HCT116 (cell line): ENCODE data around the gene CRADD. TPM values are rescaled to one million over a fixed set of nuclear protein-coding genes. Genes with fewer than 3 reads are reported as not detected.

Experiments
- ATAC-seq: fragments of 200-7000 bp; cut with Tn5 transposase; 2 replicates; pipeline ENCODE4 v1.9.1; 2020; ENCODE audit warnings: mild to moderate bottlenecking, moderate library complexity
- BruUV-seq: library from RNA; stranded (reverse); fragments of 400-500 nt; replicated peaks from 2 replicates; lab custom pipeline; 2021; lab: Mats Ljungman, UMichigan
- CTCF ChIA-PET: fragments of 300-600 bp; sonication (Branson Sonifier 250); formaldehyde crosslinking; loops from one replicate; lab custom pipeline; 2021; ENCODE audit warnings: antibody characterized with exemption; lab: Charles Lee
- POLR2A ChIA-PET: fragments of 300-600, 350-600 bp; sonication (Branson Sonifier 250); formaldehyde crosslinking; loops from one replicate; lab custom pipeline; 2021; ENCODE audit warnings: antibody characterized with exemption; lab: Charles Lee
- RAD21 ChIA-PET, 2 experiments: fragments of 300-600 bp; sonication (Branson Sonifier 250); formaldehyde crosslinking; loops; one replicate each; lab custom pipeline; 2023; ENCODE audit warnings: low total read pairs in 2 of 2; ENCODE audit not compliant: uncharacterized antibody in 2 of 2, unreplicated experiment in 2 of 2, low non-redundant PET in 1 of 2; lab: Charles Lee
- DNase-seq: peaks from one replicate; pipeline ENCODE4 v3.0.0-alpha.2; 2010; ENCODE audit warnings: low read depth, low spot score
- H2AFZ ChIP-seq: fragments of 200-600 bp; shearing (Covaris generic), sonication (generic); 2 replicates; pipeline ENCODE4 v1.6.1; 2017; ENCODE audit warnings: low read depth, mixed run types, mixed read lengths, antibody characterized with exemption, low read length; ENCODE audit not compliant: poor library complexity, severe bottlenecking
- H3K27ac ChIP-seq: 2 replicates; pipeline ENCODE4 v1.5.1; 2012; ENCODE audit warnings: low read depth, low read length
- H3K27me3 ChIP-seq: fragments of 200-600 bp; sonication (generic); 2 replicates; pipeline ENCODE4 v1.6.1; 2016; ENCODE audit warnings: mixed run types, low read length, mixed read lengths; ENCODE audit not compliant: insufficient read depth
- H3K36me3 ChIP-seq, 2 experiments: fragments of 200-500 bp in 1 of 2; fragments of 200-600 bp in 1 of 2; sonication (Bioruptor generic) in 1 of 2; sonication (generic) in 1 of 2; 2 replicates each; pipeline versions ENCODE4 v1.5.1 to v1.6.1; 2014 to 2016; ENCODE audit warnings: low read length in 2 of 2, inconsistent platforms in 1 of 2, mixed read lengths in 1 of 2, mixed run types in 1 of 2; ENCODE audit not compliant: insufficient read depth in 2 of 2, control insufficient read depth in 1 of 2
- H3K4me1 ChIP-seq, 2 experiments: fragments of 200-600 bp in 1 of 2; sonication (generic) in 1 of 2; 2 replicates each; pipeline versions ENCODE4 v1.5.1 to v1.6.1; 2012 to 2017; ENCODE audit warnings: low read length in 2 of 2, inconsistent platforms in 1 of 2, mild to moderate bottlenecking in 1 of 2, mixed read lengths in 1 of 2, mixed run types in 1 of 2, moderate library complexity in 1 of 2; ENCODE audit not compliant: insufficient read depth in 2 of 2, control insufficient read depth in 1 of 2
- H3K4me2 ChIP-seq: fragments of 200-600 bp; sonication (generic); 2 replicates; pipeline ENCODE4 v1.6.1; 2017; ENCODE audit warnings: mixed run types, low read length, mixed read lengths
- H3K4me3 ChIP-seq, 2 experiments: fragments of 200-600 bp in 1 of 2; sonication (generic) in 1 of 2; replicated peaks in 1 of 2; 2 replicates each; pipeline ENCODE4 v1.5.1; 2011 to 2016; ENCODE audit warnings: low read length in 2 of 2, control low read depth in 1 of 2, low read depth in 1 of 2, mild to moderate bottlenecking in 1 of 2, mixed read lengths in 1 of 2, mixed run types in 1 of 2
- H3K79me2 ChIP-seq: fragments of 200-600 bp; sonication (generic); 2 replicates; pipeline ENCODE4 v1.6.1; 2017; ENCODE audit warnings: mild to moderate bottlenecking, mixed run types, low read length, moderate library complexity, mixed read lengths; ENCODE audit not compliant: insufficient read depth
- H3K9ac ChIP-seq: fragments of 200-600 bp; sonication (generic); 2 replicates; pipeline ENCODE4 v1.6.1; 2016; ENCODE audit warnings: low read length, mixed read lengths
- H3K9me2 ChIP-seq: fragments of 200-600 bp; sonication (generic), shearing (Covaris generic); 2 replicates; pipeline ENCODE4 v1.6.1; 2017; ENCODE audit warnings: mixed run types, mild to moderate bottlenecking, moderate library complexity; ENCODE audit not compliant: insufficient read depth
- H3K9me3 ChIP-seq, 2 experiments: fragments of 200-500 bp in 1 of 2; fragments of 200-600 bp in 1 of 2; sonication (Bioruptor generic) in 1 of 2; sonication (generic) in 1 of 2; 2 replicates each; pipeline ENCODE4 v1.6.1; 2014 to 2017; ENCODE audit warnings: low read length in 2 of 2, mixed read lengths in 2 of 2, inconsistent platforms in 1 of 2, low read depth in 1 of 2, mild to moderate bottlenecking in 1 of 2, mixed run types in 1 of 2, moderate library complexity in 1 of 2; ENCODE audit not compliant: control insufficient read depth in 1 of 2, insufficient read depth in 1 of 2
- H4K20me1 ChIP-seq: fragments of 200-600 bp; sonication (generic), shearing (Covaris generic); 2 replicates; pipeline ENCODE4 v1.6.1; 2017; ENCODE audit warnings: mixed run types, mild to moderate bottlenecking, moderate library complexity; ENCODE audit not compliant: insufficient read depth
- CEBPB ChIP-seq: IDR thresholded peaks from 2 replicates; pipeline ENCODE4 v1.6.1; 2012; ENCODE audit warnings: low read depth
- CTCF ChIP-seq, 3 experiments: fragments of 200-600 bp in 1 of 3; sonication (generic) in 1 of 3; IDR thresholded peaks in 2 of 3; conservative IDR thresholded peaks in 1 of 3; 2 replicates each; pipeline ENCODE4 v1.5.1; 2012 to 2017; ENCODE audit warnings: low read depth in 2 of 3, low read length in 2 of 3, antibody characterized with exemption in 1 of 3, borderline replicate concordance in 1 of 3, control low read depth in 1 of 3, mild to moderate bottlenecking in 1 of 3, mixed read lengths in 1 of 3, mixed run types in 1 of 3, moderate library complexity in 1 of 3; ENCODE audit not compliant: insufficient read depth in 1 of 3
- EGR1 ChIP-seq: IDR thresholded peaks from 2 replicates; pipeline ENCODE4 v1.6.1; 2012; ENCODE audit warnings: low read depth
- ELF1 ChIP-seq: IDR thresholded peaks from 2 replicates; pipeline ENCODE4 v1.6.1; 2012; ENCODE audit warnings: low read depth, borderline replicate concordance
- EZH2 ChIP-seq: fragments of 200-600 bp; sonication (generic); IDR thresholded peaks from 2 replicates; pipeline ENCODE4 v1.6.1; 2017; ENCODE audit warnings: antibody characterized with exemption, mixed run types
- EZH2phosphoT487 ChIP-seq: fragments of 200-600 bp; IDR thresholded peaks from 2 replicates; pipeline ENCODE4 v1.6.1; 2018; ENCODE audit warnings: antibody characterized with exemption, borderline replicate concordance
- FOSL1 ChIP-seq: IDR thresholded peaks from 2 replicates; pipeline ENCODE4 v1.6.1; 2012; ENCODE audit warnings: low read depth
- JUND ChIP-seq: IDR thresholded peaks from 2 replicates; pipeline ENCODE4 v1.6.1; 2012
- POLR2A ChIP-seq: IDR thresholded peaks from 2 replicates; pipeline ENCODE4 v1.7.0; 2011; ENCODE audit warnings: borderline replicate concordance; ENCODE audit not compliant: insufficient read depth, insufficient read length; ENCODE audit errors: extremely low read depth
- RAD21 ChIP-seq: IDR thresholded peaks from 2 replicates; pipeline ENCODE4 v1.6.1; 2012; ENCODE audit warnings: low read depth, mild to moderate bottlenecking
- SIN3A ChIP-seq: IDR thresholded peaks from 2 replicates; pipeline ENCODE4 v1.6.1; 2012; ENCODE audit warnings: low read depth
- SP1 ChIP-seq: IDR thresholded peaks from 2 replicates; pipeline ENCODE4 v1.6.1; 2012; ENCODE audit warnings: low read depth
- SRF ChIP-seq: IDR thresholded peaks from 2 replicates; pipeline ENCODE4 v1.6.1; 2012; ENCODE audit warnings: low read depth
- YY1 ChIP-seq: IDR thresholded peaks from 2 replicates; pipeline ENCODE4 v1.6.1; 2011; ENCODE audit warnings: low read length, low read depth, moderate library complexity, mild to moderate bottlenecking; ENCODE audit not compliant: insufficient replicate concordance; ENCODE audit errors: extremely low read depth
- ZBTB33 ChIP-seq: IDR thresholded peaks from 2 replicates; pipeline ENCODE4 v1.6.1; 2011; ENCODE audit warnings: mild to moderate bottlenecking, low read length, moderate library complexity; ENCODE audit not compliant: insufficient replicate concordance; ENCODE audit errors: extremely low read depth
- ZFX ChIP-seq: fragments of 450-650 bp; IDR thresholded peaks from 2 replicates; pipeline ENCODE4 v1.6.1; 2017
- ZNF274 ChIP-seq: fragments of 200-500 bp; sonication (Bioruptor generic); IDR thresholded peaks from 2 replicates; pipeline ENCODE4 v1.6.1; 2014; ENCODE audit warnings: mild to moderate bottlenecking, low read depth, low read length, inconsistent platforms
- intact Hi-C: fragments of 100-400 bp; cut with micrococcal nuclease; formaldehyde crosslinking; loops from 2 replicates; pipeline ENCODE4 v1.10.0; 2022
- total RNA-seq: library from RNA; stranded (reverse); gene quantifications from one replicate; pipeline ENCODE4 v1.2.1, GENCODE V29; 2021; ENCODE audit not compliant: unreplicated experiment

The CRADD gene
- total RNA-seq, 1 experiment from 2014 or later, result 12.2 TPM

DNA sequence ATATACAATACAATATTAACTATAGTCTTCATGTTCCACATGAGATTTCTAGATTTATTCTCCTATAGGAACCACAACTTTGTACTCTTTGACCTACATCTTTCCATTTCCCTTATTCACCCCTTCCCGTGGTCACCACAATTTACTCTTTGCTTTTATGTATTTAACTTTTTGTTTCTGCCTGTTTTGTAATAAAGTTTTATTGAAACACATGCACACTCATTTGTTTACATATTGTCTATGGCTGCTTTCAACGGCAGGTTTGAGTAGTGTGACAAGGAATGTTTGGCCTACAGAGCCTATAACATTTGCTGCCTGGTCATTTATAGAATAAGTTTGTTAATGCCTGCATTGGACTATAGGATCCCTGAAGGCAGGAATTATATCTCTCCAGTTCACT is 231.1 kb downstream of the CRADD start:
- intact Hi-C loops, result no loop called here
- no peaks in the 10 kb centered on the region for H3K27me3 ChIP-seq
- H3K9me2 ChIP-seq, result no peaks in the 10 kb centered on the region
- no peaks in the 10 kb centered on the region for H3K4me1 ChIP-seq
- ATAC-seq, result no peak
- no peak overlapping the region for H3K4me2 ChIP-seq
- RAD21 ChIA-PET, result no interaction called here
- no TSS peak for BruUV-seq
- no peaks in the 10 kb centered on the region for H3K36me3 ChIP-seq
- H4K20me1 ChIP-seq, result no peaks in the 10 kb centered on the region
- TF ChIP-seq SIN3A (no peak), FOSL1 (no peak), CEBPB (no peak), ZBTB33 (no peak), ZNF274 (no peak), CTCF (IDR thresholded peaks at IDR 0.05 in 2 of 3, conservative IDR thresholded peaks at IDR 0.05 in 1 of 3; ENCODE audit: borderline replicate concordance in 1 of 3, insufficient read depth in 1 of 3, low read depth in 2 of 3, low read length in 2 of 3) (no peak), EZH2phosphoT487 (no peak), JUND (no peak), ELF1 (no peak), SRF (no peak), SP1 (no peak), RAD21 (no peak), YY1 (no peak), POLR2A (no peak), EZH2 (no peak), ZFX (no peak), EGR1 (no peak)
- H2AFZ ChIP-seq, result no peak overlapping the region
- no peak for DNase-seq
- POLR2A ChIA-PET, result no interaction called here
- no peak overlapping the region for H3K27ac ChIP-seq
- CTCF ChIA-PET, result no interaction called here
- H3K79me2 ChIP-seq, result no peaks in the 10 kb centered on the region
- H3K4me3 ChIP-seq, result no peak overlapping the region
- no peak overlapping the region for H3K9ac ChIP-seq
- no peaks in the 10 kb centered on the region for H3K9me3 ChIP-seq
